BLaER1 treated with 17β-estradiol and CSF1 and Interleukin-3, amounts not matched to agents 10 nM and 100 nM (cell line): ENCODE data around the gene ARF1.

Source experiments
- H3K27ac ChIP-seq, 11 experiments: shearing (Covaris generic); formaldehyde crosslinking; 2 replicates each; pipeline ENCODE4 v1.8.1; 2022
- H3K27me3 ChIP-seq, 11 experiments: shearing (Covaris generic); formaldehyde crosslinking; 2 replicates each; pipeline ENCODE4 v1.8.1; 2022
- H3K36me3 ChIP-seq, 11 experiments: shearing (Covaris generic); formaldehyde crosslinking; 2 replicates each; pipeline ENCODE4 v1.8.1; 2022
- H3K4me1 ChIP-seq, 10 experiments: shearing (Covaris generic); formaldehyde crosslinking; 2 replicates each; pipeline ENCODE4 v1.8.1; 2022
- H3K4me2 ChIP-seq, 11 experiments: shearing (Covaris generic); formaldehyde crosslinking; 2 replicates each; pipeline ENCODE4 v1.8.1; 2022
- H3K4me3 ChIP-seq, 10 experiments: shearing (Covaris generic); formaldehyde crosslinking; 2 replicates each; pipeline ENCODE4 v1.8.1; 2022
- H3K9ac ChIP-seq, 11 experiments: shearing (Covaris generic); formaldehyde crosslinking; 2 replicates each; pipeline ENCODE4 v1.8.1; 2022
- H3K9me3 ChIP-seq, 11 experiments: shearing (Covaris generic); formaldehyde crosslinking; replicated peaks in 1 of 11; 2 replicates each; pipeline ENCODE4 v1.8.1; 2022
- H4K20me1 ChIP-seq, 11 experiments: shearing (Covaris generic); formaldehyde crosslinking; 2 replicates each; pipeline ENCODE4 v1.8.1; 2022
- Cebpa-rat ChIP-seq, 11 experiments: shearing (Covaris generic); IDR thresholded peaks; 2 replicates each; pipeline ENCODE4 v1.8.1; 2022

Gene ARF1

DNA sequence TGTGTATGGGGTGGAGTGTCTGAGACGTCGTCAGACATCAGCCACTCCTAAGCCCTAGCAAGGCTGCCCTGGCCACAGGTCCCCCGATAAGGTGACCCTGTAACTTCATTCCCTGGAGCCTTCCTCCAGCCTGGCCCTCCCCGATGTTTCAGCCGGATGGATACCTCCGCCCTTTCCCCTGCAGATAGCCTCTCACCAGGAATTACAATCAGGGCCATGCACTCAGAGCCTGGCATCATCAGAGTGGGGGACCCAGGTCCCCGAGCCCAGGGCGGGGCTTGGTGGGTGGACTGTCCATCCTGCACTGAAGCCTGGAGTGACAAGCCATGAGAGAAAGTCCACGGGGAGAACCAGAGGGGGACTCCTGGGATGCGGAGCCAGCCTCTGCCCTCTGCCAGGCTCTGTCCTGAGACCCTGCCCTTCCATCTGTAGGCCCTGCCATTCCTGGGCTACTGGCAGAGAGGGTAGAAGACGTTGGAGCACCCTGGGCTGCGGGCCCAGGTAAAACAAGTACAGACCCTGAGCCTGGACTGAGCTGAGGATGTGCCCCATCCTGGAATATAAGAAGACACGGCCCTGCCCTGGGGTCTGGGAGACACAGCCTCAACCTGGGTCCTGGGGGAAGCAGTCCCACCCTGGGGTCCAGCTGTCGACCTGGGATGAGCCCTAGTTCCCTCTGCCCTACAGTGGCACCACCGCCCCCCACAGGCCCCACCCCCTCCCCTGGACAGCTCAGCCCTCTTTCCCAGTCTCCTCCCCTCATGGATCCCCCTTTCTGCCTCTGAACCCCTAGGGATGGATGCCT, 16.8 kb upstream of the ARF1 start:
- Histone ChIP-seq H4K20me1 (peaks cover 0 to 3% (median 0%) of the 10 kb centered on the region in 11 experiments; a peak in 2 of 22 replicates), H3K9me3 (0 out of 22 replicates have a peak, but pooled peaks cover 0 to under 1% (median 0%) of the 10 kb centered on the region in 11 experiments), H3K27ac (no peak overlapping the region), H3K27me3 (peaks cover 0 to 24% (median 14%) of the 10 kb centered on the region in 11 experiments; a peak in 14 of 22 replicates), H3K4me1 (no peaks in the 10 kb centered on the region), H3K36me3 (no peaks in the 10 kb centered on the region), H3K4me3 (no peak overlapping the region), H3K4me2 (no peak overlapping the region), H3K9ac (no peak overlapping the region)
- TF ChIP-seq Cebpa-rat (IDR thresholded peaks at IDR 0.05), result no peak

- H3K27me3 ChIP-seq, result peaks cover 0 to 17% (median 12%) of the 10 kb centered on the region in 11 experiments; a peak in 13 of 22 replicates
These were observed 16.1 kb upstream of the ARF1 start for GRCh38 chr1:228066416-228066815.

DNA sequence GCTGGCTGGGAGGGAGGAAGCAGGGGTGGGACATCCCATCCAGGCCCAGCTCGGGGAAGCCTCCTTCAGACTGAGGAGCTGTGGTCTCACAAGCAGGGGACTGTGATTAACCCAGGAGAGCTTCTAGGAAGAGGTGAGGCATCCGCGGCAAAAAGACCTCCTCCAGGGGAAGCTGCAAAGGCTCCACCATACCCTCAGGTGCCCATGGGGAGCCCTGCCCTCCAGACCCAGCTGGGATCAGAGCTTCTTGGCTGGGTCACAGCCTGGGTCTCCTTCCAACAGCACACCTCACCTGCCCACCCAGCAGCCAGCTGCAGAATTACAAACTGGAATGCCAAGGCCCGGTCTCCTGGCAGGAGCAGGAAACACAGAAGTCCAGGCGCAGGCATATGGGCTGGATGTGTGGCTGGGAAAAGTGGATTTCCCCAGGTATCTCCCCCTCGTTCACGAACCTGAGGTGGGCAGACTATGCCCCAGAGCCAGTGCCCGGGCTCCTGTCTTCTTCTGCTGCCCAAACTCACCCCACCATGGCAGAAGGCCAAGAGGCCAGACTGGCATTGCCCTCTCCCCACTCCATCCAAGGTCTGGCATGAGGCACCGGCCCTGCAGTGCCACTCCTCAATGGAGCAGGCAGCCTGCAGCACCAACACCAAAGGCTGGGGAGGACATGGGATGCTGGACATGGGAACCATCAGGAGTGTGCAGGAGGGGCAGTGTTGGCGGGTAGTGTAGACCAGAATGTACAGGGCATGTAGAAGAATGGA, 15.4 kb upstream of the ARF1 start:
- H3K9ac ChIP-seq, result no peak overlapping the region
- no peak overlapping the region for H3K27ac ChIP-seq
- TF ChIP-seq Cebpa-rat (IDR thresholded peaks at IDR 0.05), result no peak
- H3K27me3 ChIP-seq, result peaks cover 0 to 17% (median 12%) of the 10 kb centered on the region in 11 experiments; a peak in 13 of 22 replicates
- H3K4me2 ChIP-seq, result no peak overlapping the region
- H4K20me1 ChIP-seq, result peaks cover 0 to 3% (median 0%) of the 10 kb centered on the region in 11 experiments; a peak in 2 of 22 replicates
- H3K36me3 ChIP-seq, result no peaks in the 10 kb centered on the region
- no peaks in the 10 kb centered on the region for H3K4me1 ChIP-seq
- H3K4me3 ChIP-seq, result no peak overlapping the region
- no peaks in the 10 kb centered on the region for H3K9me3 ChIP-seq

More at GRCh38 chr1:228066416-228066815, 16.1 kb upstream of the ARF1 start:
- H3K9ac ChIP-seq, result no peak overlapping the region
- H3K4me1 ChIP-seq, result no peaks in the 10 kb centered on the region
- no peak overlapping the region for H3K27ac ChIP-seq
- H3K4me2 ChIP-seq, result no peak overlapping the region
- H4K20me1 ChIP-seq, result peaks cover 0 to 3% (median 0%) of the 10 kb centered on the region in 11 experiments; a peak in 2 of 22 replicates
- H3K9me3 ChIP-seq, result no peaks in the 10 kb centered on the region
- no peaks in the 10 kb centered on the region for H3K36me3 ChIP-seq
- no peak overlapping the region for H3K4me3 ChIP-seq
- TF ChIP-seq Cebpa-rat (IDR thresholded peaks at IDR 0.05), result no peak

DNA sequence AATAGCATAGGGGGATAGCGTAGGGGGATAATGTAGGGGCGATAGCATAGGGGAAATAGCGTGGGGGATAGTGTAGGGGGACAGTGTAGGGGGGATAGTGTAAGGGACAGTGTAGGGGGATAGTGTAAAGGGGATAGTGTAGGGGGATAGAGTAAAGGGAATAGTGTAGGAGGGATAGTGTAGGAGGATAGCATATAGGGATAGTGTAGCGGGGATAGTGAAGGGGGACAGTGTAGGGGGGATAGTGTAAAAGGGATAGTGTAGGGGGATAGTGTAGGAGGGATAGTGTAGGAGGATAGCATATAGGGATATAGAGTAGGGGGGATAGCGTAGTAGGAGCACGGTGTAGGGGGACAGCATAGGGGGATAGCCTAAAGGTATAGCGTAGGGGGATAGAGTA, 14.1 kb upstream of the ARF1 start:
- TF ChIP-seq Cebpa-rat (IDR thresholded peaks at IDR 0.05), result no peak
- Histone ChIP-seq H3K4me2 (no peak overlapping the region), H4K20me1 (peaks cover 0 to 13% (median 8%) of the 10 kb centered on the region in 11 experiments; a peak in 14 of 22 replicates), H3K4me1 (no peaks in the 10 kb centered on the region), H3K9ac (no peak overlapping the region), H3K4me3 (no peak overlapping the region), H3K27ac (no peak overlapping the region), H3K27me3 (peaks cover 0 to 17% (median 12%) of the 10 kb centered on the region in 11 experiments; a peak in 13 of 22 replicates), H3K36me3 (no peaks in the 10 kb centered on the region), H3K9me3 (no peaks in the 10 kb centered on the region)

DNA sequence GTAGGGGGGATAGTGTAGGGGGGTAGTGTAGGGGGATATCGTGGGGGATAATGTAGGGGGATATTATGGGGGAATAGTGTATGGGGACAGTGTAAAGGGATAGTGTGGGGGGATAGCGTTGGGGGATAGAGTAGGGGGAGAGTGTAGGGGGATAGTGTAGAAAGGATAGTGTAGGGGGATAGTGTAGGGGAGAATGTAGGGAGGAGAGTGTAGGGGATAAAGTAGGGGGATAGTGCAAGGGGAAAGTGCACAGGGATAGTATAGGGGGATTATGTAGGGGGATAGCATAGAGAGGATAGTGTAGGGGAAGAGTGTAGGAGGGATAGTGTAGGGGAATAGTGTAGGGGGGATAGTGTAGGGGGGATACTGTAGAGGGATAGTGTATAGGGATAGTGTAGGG, 12.3 kb upstream of the ARF1 start:
- TF ChIP-seq Cebpa-rat (IDR thresholded peaks at IDR 0.05), result no peak
- Histone ChIP-seq H3K4me1 (no peaks in the 10 kb centered on the region; a peak in 1 of 20 replicates), H3K4me2 (no peak overlapping the region), H3K36me3 (no peaks in the 10 kb centered on the region), H3K27ac (no peak overlapping the region), H4K20me1 (peaks cover 5 to 31% (median 26%) of the 10 kb centered on the region in 11 experiments; a peak in 17 of 22 replicates), H3K9ac (no peak overlapping the region), H3K9me3 (no peaks in the 10 kb centered on the region), H3K27me3 (peaks cover 0 to 17% (median 12%) of the 10 kb centered on the region in 11 experiments; a peak in 13 of 22 replicates), H3K4me3 (no peak overlapping the region)

DNA sequence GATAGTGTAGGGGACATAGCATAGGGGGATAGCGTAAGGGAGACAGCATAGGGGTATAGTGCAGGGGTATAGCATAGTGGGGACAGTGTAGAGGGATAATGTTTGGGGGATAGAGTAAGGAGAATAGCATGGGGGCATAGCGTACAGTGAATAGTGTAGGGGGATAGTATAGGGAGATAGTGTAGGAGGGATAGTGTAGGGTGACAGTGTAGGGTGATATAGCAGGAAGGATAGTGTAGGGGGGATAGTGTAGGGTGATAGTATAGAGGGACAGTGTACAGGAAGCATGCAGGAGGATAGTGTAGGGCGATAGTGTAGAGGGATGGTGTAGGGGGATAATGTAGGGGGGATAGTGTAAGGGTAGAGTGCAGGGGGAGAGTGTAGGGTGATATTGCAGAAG, 11.7 kb upstream of the ARF1 start:
- no peak overlapping the region for H3K4me2 ChIP-seq
- peaks cover 0 to 6% (median 0%) of the 10 kb centered on the region in 10 experiments; a peak in 1 of 20 replicates for H3K4me1 ChIP-seq
- no peak overlapping the region for H3K4me3 ChIP-seq
- H3K9me3 ChIP-seq, result no peaks in the 10 kb centered on the region
- no peak overlapping the region for H3K9ac ChIP-seq
- peaks cover 5 to 38% (median 27%) of the 10 kb centered on the region in 11 experiments; a peak in 17 of 22 replicates for H4K20me1 ChIP-seq
- no peak for TF ChIP-seq Cebpa-rat (IDR thresholded peaks at IDR 0.05)
- no peak overlapping the region for H3K27ac ChIP-seq
- no peaks in the 10 kb centered on the region for H3K36me3 ChIP-seq
- peaks cover 0 to 13% (median 12%) of the 10 kb centered on the region in 11 experiments; a peak in 13 of 22 replicates for H3K27me3 ChIP-seq

DNA sequence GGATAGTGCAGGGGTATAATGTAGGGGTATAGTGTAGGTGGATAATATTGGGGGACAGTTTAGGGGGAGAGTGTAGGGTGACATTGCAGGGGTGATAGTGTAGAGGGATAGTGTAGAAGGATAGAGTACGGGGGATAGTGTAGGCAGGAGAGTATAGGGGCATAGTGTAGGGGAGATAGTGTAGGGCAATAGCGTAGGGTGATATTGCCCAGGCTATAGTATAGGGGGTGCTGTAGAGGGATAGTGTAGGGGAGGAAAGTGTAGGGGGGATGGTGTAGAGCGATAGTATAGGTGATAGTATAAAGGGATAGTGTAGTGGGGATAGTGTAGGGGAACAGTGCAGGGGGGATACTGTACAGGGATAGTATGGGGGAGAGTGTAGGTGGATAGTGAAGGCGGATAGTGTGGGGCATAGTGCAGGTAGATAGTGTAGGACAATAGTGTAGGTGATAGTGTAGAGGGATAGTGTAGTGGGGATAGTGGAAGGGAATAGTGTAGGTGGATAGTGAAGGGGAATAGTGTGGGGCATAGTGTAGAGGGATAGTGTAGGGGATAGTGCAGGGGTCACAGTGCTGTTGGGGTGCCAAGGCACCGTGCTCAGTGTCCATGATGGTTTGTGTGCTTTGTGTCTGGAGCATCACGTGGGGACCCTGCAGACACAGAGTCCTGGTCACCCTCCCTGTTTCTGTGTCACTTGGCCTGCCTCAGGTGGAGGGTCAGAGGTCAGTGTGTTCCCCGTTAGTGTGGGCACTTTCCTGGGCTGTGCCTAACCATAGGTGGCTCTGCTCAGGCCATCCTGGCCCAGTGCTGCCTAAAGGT, 10.5 kb upstream of the ARF1 start:
- no peak overlapping the region for H3K27ac ChIP-seq
- H3K36me3 ChIP-seq, result no peaks in the 10 kb centered on the region
- H4K20me1 ChIP-seq, result peaks cover 5 to 49% (median 34%) of the 10 kb centered on the region in 11 experiments; a peak in 18 of 22 replicates
- H3K4me1 ChIP-seq, result peaks cover 0 to 6% (median 0%) of the 10 kb centered on the region in 10 experiments; a peak in 4 of 20 replicates
- H3K27me3 ChIP-seq, result peaks cover 0 to 4% (median 4%) of the 10 kb centered on the region in 11 experiments; a peak in 13 of 22 replicates
- no peak overlapping the region for H3K4me3 ChIP-seq
- TF ChIP-seq Cebpa-rat (IDR thresholded peaks at IDR 0.05), result no peak
- no peak overlapping the region for H3K4me2 ChIP-seq
- H3K9ac ChIP-seq, result no peak overlapping the region
- no peaks in the 10 kb centered on the region for H3K9me3 ChIP-seq

DNA sequence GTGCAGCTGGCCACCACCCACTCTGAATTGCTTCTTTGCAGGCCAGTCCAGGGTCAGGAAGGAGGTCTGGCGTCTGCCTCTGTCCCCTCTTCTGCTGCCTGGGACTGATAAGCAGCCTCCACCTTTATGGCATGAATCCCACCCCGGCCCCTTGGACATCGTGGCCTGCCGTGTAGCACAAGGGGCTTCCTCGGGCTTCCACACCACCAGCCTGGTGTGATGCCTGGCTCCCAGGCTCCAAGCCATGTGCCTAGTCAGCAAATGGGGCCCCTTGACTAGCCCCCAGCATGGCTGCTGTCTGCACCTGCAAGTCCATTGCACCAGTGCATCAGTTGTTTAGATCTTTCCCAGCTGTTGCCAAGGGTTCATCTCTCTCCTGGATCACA, 9.9 kb upstream of the ARF1 start:
- Histone ChIP-seq H3K4me2 (no peak overlapping the region), H3K27me3 (no peaks in the 10 kb centered on the region), H3K9ac (no peak overlapping the region), H4K20me1 (peaks cover 5 to 55% (median 40%) of the 10 kb centered on the region in 11 experiments; a peak in 18 of 22 replicates), H3K27ac (no peak overlapping the region), H3K4me1 (peaks cover 0 to 10% (median 5%) of the 10 kb centered on the region in 10 experiments; a peak in 10 of 20 replicates), H3K9me3 (no peaks in the 10 kb centered on the region), H3K36me3 (no peaks in the 10 kb centered on the region), H3K4me3 (no peak overlapping the region)
- no peak for TF ChIP-seq Cebpa-rat (IDR thresholded peaks at IDR 0.05)
